Uterus (tissue), 2 donors: ENCODE data around the gene SNCG.
"Not testable (repeated sequence)": the region's sequence is repeated elsewhere in the genome, so short reads cannot be mapped to it uniquely, and the experiment has no call there.

Source experiments
- POLR2A ChIP-seq, 2 donors: fragments of 450-650 bp; IDR thresholded peaks; one replicate each; pipeline ENCODE4 v1.6.1; 2016; ENCODE audit warnings: antibody characterized with exemption in 2 of 2, mild to moderate bottlenecking in 1 of 2, moderate library complexity in 1 of 2
- TF ChIP-seq, protein P1 (sequence below), 4 experiments: fragments of 200-600 bp in 2 of 4; fragments of 450-650 bp in 2 of 4; sonication (generic) in 2 of 4; IDR thresholded peaks; one replicate each; pipeline ENCODE4 v1.5.1; 2016 to 2019; ENCODE audit warnings: antibody characterized with exemption in 4 of 4, mild to moderate bottlenecking in 2 of 4, moderate library complexity in 1 of 4

DNA sequence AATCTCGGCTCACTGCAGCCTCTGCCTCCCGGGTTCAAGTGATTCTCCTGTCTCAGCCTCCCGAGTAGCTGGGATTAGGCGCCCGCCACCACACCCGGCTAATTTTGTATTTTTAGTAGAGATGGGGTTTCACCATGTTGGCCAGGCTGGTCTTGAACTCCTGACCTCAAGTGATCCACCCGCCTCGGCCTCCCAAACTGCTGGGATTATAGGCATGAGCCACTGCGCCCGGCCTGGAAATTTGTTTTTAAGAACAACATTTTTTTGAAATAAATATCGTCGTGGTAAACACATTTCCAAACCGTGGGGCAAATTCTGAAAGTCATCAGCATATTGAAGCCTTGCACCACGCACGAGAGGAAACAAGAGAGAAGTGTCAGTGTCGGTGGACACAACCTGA lies 18.3 kb upstream of the SNCG start:
- TF ChIP-seq, protein P1, sequence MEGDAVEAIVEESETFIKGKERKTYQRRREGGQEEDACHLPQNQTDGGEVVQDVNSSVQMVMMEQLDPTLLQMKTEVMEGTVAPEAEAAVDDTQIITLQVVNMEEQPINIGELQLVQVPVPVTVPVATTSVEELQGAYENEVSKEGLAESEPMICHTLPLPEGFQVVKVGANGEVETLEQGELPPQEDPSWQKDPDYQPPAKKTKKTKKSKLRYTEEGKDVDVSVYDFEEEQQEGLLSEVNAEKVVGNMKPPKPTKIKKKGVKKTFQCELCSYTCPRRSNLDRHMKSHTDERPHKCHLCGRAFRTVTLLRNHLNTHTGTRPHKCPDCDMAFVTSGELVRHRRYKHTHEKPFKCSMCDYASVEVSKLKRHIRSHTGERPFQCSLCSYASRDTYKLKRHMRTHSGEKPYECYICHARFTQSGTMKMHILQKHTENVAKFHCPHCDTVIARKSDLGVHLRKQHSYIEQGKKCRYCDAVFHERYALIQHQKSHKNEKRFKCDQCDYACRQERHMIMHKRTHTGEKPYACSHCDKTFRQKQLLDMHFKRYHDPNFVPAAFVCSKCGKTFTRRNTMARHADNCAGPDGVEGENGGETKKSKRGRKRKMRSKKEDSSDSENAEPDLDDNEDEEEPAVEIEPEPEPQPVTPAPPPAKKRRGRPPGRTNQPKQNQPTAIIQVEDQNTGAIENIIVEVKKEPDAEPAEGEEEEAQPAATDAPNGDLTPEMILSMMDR (IDR thresholded peaks at IDR 0.05): not testable (repeated sequence)
- TF ChIP-seq POLR2A (IDR thresholded peaks at IDR 0.05): not testable (repeated sequence)
